Upper lobe of left lung (tissue), 4 donors: Measurements from ENCODE around the gene PRKD1.

Experiments used
- POLR2A ChIP-seq, 4 donors: fragments of 450-650 bp; IDR thresholded peaks; one replicate each; pipeline ENCODE4 v1.5.1; 2016 to 2017; ENCODE audit warnings: antibody characterized with exemption in 4 of 4, mild to moderate bottlenecking in 2 of 4
- POLR2AphosphoS5 ChIP-seq, 2 donors: sonication (generic); formaldehyde crosslinking; IDR thresholded peaks; one replicate each; pipeline ENCODE4 v1.5.1; 2017; ENCODE audit warnings: antibody characterized with exemption in 2 of 2
- TF ChIP-seq, protein P1 (sequence below), 6 experiments: fragments of 450-650 bp in 4 of 6; fragments of 200-600 bp in 2 of 6; sonication (generic) in 2 of 6; IDR thresholded peaks; one replicate each; pipeline ENCODE4 v1.5.1; 2016 to 2019; ENCODE audit warnings: antibody characterized with exemption in 6 of 6

DNA sequence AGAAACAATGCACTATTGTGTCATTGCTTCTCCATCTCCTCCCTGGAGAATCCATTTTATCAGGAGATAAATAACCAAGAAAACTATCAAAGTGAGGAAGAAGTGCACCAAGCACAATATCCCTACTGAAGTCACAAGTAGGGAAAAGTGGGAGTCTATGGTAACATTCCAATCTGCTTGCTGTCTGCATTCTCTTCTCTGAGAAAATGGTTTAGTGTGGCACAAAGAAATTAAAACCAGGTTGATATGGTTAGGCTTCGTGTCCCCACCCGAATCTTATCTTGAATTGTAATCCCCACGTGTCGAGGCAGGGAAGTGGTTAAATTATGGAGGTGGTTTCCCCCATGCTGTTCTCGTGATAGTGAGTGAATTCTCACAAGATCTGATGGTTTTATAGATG is 209.7 kb downstream of the PRKD1 start:
- TF ChIP-seq, protein P1, sequence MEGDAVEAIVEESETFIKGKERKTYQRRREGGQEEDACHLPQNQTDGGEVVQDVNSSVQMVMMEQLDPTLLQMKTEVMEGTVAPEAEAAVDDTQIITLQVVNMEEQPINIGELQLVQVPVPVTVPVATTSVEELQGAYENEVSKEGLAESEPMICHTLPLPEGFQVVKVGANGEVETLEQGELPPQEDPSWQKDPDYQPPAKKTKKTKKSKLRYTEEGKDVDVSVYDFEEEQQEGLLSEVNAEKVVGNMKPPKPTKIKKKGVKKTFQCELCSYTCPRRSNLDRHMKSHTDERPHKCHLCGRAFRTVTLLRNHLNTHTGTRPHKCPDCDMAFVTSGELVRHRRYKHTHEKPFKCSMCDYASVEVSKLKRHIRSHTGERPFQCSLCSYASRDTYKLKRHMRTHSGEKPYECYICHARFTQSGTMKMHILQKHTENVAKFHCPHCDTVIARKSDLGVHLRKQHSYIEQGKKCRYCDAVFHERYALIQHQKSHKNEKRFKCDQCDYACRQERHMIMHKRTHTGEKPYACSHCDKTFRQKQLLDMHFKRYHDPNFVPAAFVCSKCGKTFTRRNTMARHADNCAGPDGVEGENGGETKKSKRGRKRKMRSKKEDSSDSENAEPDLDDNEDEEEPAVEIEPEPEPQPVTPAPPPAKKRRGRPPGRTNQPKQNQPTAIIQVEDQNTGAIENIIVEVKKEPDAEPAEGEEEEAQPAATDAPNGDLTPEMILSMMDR (IDR thresholded peaks at IDR 0.05): no peak
- TF ChIP-seq POLR2A (IDR thresholded peaks at IDR 0.05) (no peak), POLR2AphosphoS5 (IDR thresholded peaks at IDR 0.05) (no peak)
